NCI-H2227 (cell line): ENCODE data around the gene USP16.

Source experiments
- DNase-seq: peaks from one replicate; lab custom pipeline; 2025; ENCODE audit not compliant: unreplicated experiment; lab: John Stamatoyannopoulos, UW

The USP16 gene

DNA sequence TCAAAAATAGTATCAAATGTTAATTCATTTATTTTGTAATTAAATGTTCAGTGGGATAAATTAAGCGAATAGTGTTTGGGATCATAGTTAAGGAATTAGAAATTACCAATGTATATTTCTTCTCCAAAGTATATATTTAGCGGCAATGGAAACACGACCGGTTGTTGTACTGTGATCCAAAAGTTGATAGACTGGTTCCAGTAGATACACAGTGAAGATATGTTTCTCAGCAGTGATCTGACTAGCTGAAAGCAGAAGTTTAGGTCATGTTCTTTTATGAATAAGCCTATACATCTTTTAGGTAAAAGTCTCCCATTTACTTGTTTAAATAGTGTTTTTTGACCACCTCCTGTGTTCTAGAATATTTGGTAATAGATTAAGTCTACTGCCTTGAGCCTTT lies 8.8 kb downstream of the USP16 start:
- DNase-seq, result no peak

DNA sequence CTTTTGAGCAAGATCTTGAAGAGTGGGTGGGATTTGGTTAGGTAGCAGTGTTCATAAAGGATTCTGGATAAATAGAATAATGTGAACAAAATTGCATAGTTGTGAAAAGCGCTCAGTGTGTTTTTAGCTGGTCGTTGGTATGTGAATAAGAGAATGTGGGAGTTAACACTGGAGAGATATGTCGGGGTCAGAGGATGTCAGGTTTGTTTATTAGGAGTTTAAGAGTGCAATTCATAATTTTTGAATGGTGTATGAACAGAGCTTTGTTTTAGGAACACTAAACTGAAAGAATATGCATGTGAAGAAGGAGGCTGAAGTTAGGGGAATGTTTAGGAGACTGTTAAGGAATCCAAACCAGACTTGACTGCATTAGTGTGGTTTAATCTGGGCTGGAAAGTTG lies 9.4 kb downstream of the USP16 start:
- no peak for DNase-seq

DNA sequence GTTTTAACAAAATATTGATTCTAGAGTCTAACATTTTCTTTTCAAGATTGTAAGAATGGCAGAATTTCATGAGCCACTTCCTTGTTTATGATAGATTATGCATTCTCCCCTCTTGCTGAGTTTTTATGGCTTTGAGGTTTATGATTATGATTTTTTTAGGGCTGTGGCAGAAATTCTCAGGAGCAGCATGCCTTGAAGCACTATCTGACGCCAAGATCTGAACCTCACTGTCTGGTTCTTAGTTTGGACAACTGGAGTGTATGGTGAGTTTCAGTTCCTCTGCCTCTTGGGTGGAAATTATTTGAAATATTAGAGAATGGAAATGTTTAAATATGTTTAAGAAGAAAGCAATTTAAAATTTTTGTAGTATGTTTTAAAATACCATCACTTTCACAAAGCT lies 10.2 kb downstream of the USP16 start:
- DNase-seq, result no peak

DNA sequence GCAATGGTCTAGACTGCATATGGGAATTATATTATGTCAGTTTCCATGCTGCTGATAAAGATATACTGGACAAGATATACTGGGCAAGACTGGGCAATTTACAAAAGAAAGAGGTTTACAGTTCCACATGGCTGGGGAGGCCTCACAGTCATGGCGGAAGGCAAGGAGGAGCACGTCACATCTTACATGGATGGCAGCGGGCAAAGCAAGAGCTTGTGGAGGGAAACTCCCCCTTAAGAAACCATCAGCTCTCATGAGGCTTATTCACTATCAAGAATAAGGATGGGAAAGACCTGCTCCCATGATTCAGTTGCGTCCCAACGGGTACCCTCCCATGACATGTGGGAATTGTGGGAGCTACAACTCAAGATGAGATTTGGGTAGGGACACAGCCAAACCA lies 27.8 kb downstream of the USP16 start:
- no peak for DNase-seq

DNA sequence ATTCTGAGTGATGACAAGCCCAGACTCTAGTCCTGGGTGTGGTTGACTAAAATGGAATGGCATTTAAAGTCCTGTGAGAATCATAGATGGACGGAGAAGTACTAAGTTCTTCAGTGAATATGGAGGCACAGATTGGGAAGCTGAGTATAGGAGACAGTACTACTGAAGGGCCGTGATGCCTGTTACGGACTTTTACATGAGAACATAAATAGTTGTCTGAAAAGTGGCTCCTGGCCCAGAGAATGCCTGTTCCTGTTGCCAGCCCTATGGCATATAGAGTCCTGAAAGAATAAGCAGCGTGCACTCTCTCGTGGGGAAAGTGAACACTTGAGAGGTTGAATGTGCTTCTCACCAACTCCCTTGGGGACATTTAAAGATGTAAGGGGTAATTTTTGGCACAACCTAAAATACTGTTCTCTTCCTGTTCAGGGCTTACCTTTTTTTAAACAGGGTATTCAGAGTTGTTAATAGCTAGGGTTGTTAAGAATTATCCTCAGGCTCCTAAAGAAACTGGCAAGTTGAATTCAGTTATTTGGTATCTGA lies 28.6 kb downstream of the USP16 start:
- DNase-seq, result no peak

DNA sequence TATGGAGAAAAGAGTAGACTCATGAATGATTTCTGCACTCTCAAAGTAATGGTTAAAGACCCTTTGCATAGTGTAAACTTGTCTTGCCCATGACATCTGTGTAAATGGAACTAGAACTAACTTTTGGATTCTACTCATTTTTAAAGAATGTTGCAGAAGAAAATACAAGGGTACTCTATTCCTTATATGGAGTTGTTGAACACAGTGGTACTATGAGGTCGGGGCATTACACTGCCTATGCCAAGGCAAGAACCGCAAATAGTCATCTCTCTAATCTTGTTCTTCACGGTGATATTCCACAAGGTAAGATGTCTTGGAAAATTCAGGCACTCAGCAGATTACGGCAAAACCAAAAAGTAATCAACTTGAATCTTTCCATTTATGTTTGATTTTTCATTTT lies 29.2 kb downstream of the USP16 start:
- DNase-seq, result no peak

DNA sequence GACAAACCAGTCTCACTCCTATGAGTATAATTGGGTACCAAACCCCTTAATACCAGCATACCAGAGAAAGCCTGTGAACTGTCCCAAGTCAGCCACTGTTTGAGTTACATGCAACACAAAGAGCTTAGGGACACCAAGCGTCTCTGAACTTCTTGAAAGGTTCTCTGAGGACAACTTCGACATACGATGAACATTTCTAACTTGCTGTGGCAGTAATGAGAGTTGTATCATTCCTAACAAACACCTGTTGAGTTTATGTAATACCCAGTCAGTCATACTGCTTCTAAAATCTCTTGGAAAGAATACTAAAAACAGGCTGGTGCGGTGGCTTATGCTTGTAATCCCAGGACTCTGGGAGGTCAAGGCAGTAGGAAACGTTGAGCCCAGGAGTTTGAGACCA lies 30.6 kb downstream of the USP16 start:
- no peak for DNase-seq

DNA sequence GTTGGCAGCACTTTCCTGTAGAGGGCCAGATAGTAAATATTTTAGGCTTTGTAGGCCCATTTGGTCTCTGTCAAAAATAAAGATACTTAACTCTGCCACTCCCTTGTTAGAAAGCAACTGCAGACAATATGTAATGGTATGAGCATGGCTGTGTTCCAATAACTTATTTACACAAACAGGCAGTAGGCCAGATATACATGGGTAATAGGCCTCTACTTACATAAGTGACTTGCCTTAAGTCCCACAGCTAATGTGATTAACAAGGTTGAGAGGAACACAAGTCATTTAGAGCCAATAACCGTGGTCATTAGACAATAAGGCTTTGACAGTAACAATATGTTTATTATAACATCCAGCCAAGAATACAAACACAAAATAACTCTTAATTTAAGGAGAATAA lies 31.5 kb downstream of the USP16 start:
- DNase-seq, result no peak

DNA sequence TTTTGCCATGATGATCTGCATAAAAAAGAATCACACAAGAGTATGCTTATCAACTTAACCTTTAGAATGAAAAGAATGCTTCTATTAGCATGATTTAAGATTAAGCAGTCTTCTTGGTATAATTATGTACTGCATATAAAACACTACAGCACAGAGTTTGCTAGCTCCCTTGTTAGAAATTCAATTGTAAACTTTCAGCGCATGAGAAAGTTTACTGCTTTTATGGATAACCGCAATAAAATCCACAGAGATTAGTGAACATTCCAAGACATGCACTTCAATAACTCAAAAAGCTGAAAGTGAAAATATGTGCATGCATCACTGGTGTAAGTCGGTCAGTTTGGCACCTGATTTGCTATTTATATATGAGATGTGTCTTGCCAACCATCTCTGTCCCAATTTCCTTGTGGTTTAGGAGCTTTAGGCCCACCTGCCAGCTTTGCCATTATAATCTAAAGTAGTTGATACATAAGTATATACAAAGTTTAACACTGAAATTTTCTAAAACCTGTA lies 32.1 kb downstream of the USP16 start:
- no peak for DNase-seq

DNA sequence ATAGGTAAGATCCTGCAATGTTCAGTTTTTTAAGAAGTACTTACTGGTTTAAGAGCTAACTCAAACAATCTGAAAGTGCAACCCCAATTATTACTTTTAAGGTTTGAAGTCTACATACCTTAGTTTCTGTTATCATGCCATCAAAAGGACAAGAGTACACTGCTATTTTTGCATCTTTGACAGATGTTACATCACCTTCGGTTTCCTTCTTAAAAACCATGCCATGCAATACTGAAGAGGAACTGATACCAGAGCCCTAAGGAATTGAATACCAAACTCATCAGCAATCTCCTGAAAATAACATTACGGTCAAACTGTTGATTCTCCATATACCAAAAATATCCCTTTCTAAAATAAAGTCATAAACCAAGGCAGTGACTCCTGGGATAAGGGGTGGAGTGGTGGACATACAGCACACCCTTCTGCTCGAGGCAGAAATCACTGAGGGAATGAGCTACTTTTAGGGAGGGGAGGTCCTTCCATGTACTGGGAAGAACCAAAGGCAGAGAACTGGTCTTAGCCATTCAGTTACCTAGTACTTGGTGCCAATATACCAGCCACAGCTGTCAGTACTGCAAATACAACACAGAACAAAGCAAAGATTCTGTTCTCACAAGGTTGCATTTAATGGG lies 40.5 kb downstream of the USP16 start:
- no peak for DNase-seq

DNA sequence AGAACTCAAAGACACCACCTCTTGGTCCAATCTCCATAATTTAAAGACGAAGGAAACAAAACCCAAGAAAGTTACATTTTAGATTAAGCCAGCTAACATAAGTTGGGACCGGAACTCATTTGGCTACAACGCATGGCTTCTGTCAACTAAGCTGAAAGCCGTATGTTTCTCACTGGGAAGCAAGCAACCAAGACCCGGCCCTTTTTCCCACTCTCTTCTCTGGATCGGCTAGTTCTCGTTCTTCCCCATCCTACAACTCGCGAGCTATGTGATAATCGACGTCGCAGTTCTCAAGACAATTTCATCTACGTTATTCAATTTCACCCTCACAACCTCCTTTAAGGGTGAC lies 48.4 kb downstream of the USP16 start:
- DNase-seq, result no peak

DNA sequence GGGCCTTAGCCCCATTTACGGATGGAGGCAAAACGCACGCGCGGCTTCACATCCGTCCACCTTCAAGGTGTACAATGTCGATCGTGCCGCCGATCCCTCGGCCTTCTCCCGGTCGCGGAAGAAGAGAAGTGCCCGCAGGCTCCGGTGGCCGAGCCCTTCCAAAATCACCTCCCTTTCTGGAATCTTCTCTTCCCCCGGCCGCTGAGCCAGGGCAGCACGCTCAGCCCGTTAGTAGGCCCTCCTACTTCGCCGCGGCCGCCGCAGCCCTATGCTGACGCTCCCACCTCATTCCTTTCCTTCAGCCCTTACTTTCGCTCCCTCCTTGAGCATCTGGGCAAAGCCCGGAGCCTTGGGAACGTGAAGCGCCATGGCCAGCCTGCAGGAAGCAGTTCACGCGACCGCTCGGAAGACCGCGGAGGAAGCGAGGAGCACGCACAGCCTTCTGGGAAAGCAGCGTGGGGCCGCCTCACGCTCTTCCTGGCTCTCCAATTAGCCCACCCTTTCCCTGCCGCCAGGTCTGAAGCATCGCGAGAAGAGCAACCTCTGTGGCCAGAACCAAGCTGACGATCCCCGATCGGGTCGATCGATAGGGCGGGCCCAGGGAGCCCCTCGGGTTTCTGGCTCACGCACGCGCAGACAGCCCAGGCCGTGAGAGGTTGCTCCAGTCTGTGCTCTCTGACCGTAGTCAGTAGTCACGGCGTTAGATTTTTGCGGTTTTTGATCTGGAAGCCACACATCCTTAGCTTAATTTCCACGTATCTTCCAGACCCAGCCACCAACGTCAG lies 48.9 kb downstream of the USP16 start, which contains the start of gene CCT8:
TSS of gene CCT8 (minus strand) at position 427 of the 785 bp plus-strand sequence. CDS start at position 369, 58 bp downstream.
- peak; percentile 100 for DNase-seq

DNA sequence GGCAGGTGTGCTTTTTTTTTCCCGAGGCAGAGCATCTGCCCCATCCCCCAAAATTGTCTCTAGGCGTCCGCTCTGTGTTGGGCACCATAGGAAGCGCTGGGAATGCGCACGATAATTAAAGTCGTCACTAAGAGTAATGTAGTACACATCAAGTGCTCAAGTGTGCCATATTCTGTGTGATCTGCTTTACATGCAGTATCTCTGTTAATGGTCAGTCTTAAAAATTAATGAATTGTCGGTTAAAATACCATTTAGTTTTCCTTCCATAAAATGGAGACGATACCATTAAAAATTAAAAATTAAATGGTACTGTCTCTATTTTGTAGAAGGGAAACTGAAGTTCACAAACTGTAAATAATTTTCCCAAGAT lies 49.5 kb downstream of the USP16 start:
- no peak for DNase-seq

DNA sequence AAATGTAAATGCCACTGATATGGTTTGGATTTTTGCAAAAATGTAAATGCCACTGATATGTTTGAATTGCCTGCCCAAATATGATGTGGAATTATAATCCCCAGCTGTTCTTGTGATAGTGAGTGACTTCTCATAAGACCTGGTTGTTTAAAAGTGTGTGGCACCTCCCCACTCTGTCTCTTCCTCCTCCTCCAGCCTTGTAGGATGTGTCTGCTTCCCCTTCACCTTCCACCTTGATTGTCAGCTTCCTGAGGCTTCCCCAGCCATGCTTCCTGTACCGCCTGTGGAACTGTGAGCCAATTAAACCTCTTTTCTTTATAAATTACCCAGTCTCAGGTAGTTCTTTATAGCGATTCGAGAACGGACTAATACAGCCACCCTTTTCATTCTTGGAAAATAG lies 50.3 kb downstream of the USP16 start:
- DNase-seq, result no peak

DNA sequence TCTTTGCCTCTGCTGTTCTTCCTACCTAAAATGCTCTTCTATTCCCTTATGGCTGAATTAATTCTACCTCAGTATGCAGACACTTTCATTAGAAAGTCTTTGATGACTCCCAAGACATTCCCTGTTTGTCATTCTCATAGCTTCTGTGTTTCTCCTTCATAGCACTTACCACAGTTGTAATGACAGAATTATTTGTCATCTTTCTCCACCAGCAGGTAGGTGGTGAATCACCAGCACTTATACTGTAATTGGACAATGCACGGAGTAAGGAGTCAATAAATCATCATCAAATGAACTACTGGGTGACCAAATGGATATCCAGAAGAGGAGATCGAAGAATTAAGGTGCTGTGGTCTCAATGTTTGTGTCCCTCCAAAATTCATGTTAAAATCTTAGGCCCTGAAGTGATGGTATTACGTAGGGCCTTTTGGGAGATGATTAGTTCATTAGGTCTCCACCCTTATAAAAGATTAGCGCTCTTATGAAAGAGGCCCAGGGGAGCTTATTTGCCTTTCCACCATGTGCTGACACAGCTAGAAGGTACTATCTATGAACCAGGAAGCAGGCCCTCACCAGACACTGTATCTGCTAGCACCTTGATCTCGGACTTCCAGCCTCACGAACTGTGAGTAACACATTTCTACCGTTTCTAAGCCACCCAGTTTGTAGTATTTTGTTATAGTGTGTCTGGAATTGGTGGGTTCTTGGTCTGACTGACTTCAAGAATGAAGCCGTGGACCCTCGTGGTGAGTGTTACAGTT lies 51.4 kb downstream of the USP16 start:
- no peak for DNase-seq

DNA sequence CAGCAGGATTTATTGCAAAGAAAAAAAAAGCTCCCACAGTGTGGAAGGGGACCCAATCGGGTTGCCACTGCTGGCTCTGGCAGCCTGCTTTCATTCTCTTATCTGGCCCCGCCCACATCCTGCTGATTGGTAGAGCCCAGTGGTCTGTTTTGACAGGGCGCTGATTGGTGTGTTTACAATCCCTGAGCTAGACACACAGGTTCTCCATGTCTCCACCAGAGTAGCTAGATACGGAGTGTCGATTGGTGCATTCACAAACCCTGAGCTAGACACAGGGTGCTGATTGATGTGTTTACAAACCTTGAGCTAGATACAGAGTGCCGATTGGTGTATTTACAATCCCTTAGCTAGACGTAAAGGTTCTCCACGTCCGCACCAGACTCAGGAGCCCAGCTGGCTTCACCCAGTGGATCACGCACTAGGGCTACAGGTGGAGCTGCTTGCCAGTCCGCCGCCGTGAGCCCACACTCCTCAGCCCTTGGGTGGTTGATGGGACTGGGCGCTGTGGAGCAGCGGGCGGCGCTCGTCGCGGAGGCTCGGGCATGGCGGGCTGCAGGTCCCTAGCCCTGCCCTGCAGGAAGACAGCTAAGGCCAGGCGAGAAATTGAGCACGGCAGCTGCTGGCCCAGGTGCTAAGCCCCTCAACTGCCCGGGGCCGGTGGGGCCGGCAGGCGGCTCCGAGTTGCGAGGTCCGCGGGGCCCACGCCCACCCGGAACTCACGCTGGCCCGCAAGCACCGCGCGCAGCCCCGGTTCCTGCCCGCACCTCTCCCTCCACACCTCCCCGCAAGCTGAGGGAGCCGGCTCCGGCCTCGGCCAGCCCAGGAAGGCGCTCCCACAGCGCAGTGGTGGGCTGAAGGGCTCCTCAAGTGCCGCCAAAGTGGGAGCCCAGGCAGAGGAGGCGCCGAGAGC lies 52.5 kb downstream of the USP16 start:
- DNase-seq, result peak; percentile 78

DNA sequence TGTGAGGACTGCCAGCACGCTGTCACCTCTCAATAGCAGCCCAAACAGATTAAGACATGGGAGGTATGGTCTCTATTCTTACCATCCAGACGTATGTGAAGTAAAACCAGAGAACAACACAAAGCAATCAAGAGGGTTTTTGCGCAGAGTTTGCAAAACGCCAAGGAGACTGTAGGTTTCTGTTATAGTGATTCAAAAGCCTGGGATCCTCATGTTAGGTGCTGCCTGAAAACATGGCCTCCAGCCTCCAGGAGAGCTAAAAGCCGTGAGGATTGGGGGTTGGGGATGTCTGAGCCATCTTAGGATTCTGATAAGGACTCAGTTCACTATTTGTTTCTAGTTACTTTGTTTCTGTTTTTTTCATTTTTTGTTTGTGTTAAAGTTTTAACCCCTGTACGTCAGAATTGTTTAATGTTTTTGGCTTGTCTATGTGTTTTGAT lies 53.2 kb downstream of the USP16 start:
- DNase-seq, result peak; percentile 67

DNA sequence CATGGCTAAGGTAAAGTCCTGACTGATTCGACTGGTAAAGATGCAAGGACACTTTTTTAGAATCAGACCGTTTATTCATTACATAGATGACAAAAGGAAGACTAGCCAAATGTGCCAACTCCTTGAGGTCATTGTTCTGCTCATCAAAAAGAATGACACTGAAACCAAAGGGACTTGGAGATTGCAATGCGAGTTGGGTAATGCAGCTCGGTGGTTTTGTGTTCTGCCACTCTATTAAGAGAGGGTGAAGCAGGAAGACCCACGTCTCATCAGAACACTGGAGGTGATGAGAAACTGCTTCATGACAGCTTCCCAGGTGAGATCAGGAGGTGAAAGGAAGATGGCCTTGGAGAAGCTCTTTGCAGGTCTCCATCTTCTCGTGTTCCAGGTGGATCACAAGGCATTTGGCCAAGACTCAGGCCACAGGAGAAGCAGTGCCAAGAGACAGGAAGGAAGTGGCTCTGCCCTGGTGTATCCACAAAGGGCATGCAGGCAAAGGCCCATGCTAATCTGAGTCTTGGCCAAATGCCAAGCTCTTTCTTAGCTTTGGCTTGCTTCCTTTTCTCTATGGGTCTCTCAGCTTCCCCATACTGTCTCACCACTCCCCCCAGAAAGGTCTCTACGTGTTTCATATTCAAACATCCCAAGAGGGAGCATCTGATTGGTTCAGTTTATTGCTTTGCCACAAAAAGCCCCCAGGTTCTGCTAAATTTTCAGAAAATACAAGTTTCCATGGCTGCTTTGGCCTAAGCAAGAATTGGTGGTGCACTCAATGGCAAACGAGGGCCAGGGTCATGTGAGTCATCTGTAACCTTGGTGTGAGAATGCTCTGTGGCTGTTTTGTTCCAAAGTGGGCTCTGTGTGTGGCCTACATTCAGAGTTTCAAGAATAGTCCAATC lies 54.6 kb downstream of the USP16 start:
- peak; percentile 3 for DNase-seq

DNA sequence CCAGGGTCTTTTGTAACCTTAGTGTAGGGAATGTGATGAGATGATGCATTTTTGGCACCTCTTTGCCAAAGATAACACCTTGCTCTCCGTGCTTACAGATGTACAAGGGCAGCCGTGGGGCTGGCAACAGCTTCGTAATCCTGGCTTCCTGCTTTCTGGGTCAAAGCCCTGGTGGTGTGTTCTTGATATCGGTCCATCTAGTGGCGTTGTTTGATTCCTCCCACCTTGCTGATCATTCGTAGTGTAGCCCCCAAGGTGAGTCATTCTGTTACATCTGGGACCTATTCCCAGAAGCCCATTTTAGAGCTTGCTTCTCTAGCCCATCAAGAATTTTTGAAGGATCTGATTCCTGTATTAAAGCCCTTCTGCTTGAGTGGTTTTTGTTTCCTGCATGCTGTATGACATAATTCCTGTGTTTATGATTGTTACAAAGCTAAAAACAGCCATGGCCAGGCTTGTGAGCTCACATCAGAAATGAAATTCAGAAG lies 56.0 kb downstream of the USP16 start:
- no peak for DNase-seq
